Measurements from ENCODE around the gene DNAL1.

DNA sequence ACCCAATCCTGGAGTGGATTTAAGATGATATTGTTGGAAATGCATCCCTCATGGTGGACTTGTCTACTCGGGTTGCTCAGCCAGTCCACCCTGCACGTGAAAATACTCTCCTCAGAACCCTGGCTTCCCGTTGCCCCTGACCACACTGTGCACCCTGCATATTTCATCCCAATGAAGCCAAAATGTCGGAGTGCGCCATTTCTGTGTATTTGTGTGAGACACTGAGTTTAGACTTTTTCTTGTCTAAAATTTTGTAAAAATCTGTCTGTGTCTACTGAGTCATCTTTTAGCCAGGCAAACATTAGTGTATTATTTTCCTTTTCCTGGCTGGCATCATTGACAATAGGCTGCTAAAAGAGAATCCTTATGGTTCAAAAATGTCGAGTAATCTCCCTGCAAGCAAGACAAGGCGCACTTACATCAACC lies 69.9 kb downstream of the DNAL1 start:
- no peak for TF ChIP-seq SP1 (IDR thresholded peaks at IDR 0.05; ENCODE audit: low read depth, low read length)
- TF ChIP-seq EP300 (IDR thresholded peaks at IDR 0.05; ENCODE audit: borderline replicate concordance in 1 of 2, control insufficient read depth in 1 of 2, low read depth in 2 of 2, low read length in 2 of 2), result no peak
- no peak for TF ChIP-seq PAX5 (IDR thresholded peaks at IDR 0.05; ENCODE audit: borderline replicate concordance, low read depth, low read length)
- no peak for TF ChIP-seq ASH2L (IDR thresholded peaks at IDR 0.05; ENCODE audit: borderline replicate concordance, low read depth)
- TF ChIP-seq, protein P1, sequence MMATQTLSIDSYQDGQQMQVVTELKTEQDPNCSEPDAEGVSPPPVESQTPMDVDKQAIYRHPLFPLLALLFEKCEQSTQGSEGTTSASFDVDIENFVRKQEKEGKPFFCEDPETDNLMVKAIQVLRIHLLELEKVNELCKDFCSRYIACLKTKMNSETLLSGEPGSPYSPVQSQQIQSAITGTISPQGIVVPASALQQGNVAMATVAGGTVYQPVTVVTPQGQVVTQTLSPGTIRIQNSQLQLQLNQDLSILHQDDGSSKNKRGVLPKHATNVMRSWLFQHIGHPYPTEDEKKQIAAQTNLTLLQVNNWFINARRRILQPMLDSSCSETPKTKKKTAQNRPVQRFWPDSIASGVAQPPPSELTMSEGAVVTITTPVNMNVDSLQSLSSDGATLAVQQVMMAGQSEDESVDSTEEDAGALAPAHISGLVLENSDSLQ (IDR thresholded peaks at IDR 0.05), result no peak
- TF ChIP-seq, protein P2, sequence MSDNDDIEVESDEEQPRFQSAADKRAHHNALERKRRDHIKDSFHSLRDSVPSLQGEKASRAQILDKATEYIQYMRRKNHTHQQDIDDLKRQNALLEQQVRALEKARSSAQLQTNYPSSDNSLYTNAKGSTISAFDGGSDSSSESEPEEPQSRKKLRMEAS (IDR thresholded peaks at IDR 0.05; ENCODE audit: low read depth, low read length), result no peak
- TF ChIP-seq, protein P3, sequence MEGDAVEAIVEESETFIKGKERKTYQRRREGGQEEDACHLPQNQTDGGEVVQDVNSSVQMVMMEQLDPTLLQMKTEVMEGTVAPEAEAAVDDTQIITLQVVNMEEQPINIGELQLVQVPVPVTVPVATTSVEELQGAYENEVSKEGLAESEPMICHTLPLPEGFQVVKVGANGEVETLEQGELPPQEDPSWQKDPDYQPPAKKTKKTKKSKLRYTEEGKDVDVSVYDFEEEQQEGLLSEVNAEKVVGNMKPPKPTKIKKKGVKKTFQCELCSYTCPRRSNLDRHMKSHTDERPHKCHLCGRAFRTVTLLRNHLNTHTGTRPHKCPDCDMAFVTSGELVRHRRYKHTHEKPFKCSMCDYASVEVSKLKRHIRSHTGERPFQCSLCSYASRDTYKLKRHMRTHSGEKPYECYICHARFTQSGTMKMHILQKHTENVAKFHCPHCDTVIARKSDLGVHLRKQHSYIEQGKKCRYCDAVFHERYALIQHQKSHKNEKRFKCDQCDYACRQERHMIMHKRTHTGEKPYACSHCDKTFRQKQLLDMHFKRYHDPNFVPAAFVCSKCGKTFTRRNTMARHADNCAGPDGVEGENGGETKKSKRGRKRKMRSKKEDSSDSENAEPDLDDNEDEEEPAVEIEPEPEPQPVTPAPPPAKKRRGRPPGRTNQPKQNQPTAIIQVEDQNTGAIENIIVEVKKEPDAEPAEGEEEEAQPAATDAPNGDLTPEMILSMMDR (IDR thresholded peaks at IDR 0.05 in 2 of 3, conservative IDR thresholded peaks at IDR 0.05 in 1 of 3; ENCODE audit: control insufficient read depth in 2 of 3, extremely low read depth in 1 of 3, insufficient read depth in 1 of 3, low read depth in 3 of 3, low read length in 3 of 3), result no peak
- TF ChIP-seq SIN3A (IDR thresholded peaks at IDR 0.05; ENCODE audit: low read depth, low read length), result no peak

Measured in GM12878 (cell line).